Chondrocyte (in vitro differentiated cells): ENCODE data around the gene SLC6A19. TPM values are rescaled to one million over a fixed set of nuclear protein-coding genes. Genes with fewer than 3 reads are reported as not detected.

Experiments
- DNase-seq: peaks from one replicate; pipeline ENCODE4 v3.0.0; 2021; ENCODE audit warnings: mixed read lengths, low spot score
- H3K27ac Mint-ChIP-seq: one replicate; pipeline ENCODE4 v1.8.0; 2021; ENCODE audit warnings: mild to moderate bottlenecking, moderate library complexity, mixed read lengths; ENCODE audit not compliant: unreplicated experiment
- H3K27me3 Mint-ChIP-seq: 2 replicates; pipeline ENCODE4 v1.8.0; 2021; ENCODE audit warnings: low read depth, mixed read lengths
- H3K36me3 Mint-ChIP-seq: 2 replicates; pipeline ENCODE4 v1.8.0; 2021; ENCODE audit warnings: low read depth, mixed read lengths
- H3K4me1 Mint-ChIP-seq: 2 replicates; pipeline ENCODE4 v1.8.0; 2021; ENCODE audit warnings: low read depth, mild to moderate bottlenecking, mixed read lengths
- H3K4me3 Mint-ChIP-seq: one replicate; pipeline ENCODE4 v1.8.0; 2021; ENCODE audit warnings: mild to moderate bottlenecking, moderate library complexity, mixed read lengths; ENCODE audit not compliant: unreplicated experiment
- H3K9me3 Mint-ChIP-seq: 2 replicates; pipeline ENCODE4 v1.8.0; 2021; ENCODE audit warnings: low read depth, mixed read lengths
- total RNA-seq: library from RNA; stranded (reverse); gene quantifications from 3 replicates; pipeline ENCODE4 v1.2.1, GENCODE V29; 2021
- TF ChIP-seq, protein P1 (sequence below): fragments of 200-600 bp; sonication (generic); IDR thresholded peaks from 2 replicates; pipeline ENCODE4 v1.5.0; 2021; ENCODE audit warnings: antibody characterized with exemption, mild to moderate bottlenecking, moderate library complexity

Gene SLC6A19
- total RNA-seq, 1 donor from 2014 or later, result not detected

DNA sequence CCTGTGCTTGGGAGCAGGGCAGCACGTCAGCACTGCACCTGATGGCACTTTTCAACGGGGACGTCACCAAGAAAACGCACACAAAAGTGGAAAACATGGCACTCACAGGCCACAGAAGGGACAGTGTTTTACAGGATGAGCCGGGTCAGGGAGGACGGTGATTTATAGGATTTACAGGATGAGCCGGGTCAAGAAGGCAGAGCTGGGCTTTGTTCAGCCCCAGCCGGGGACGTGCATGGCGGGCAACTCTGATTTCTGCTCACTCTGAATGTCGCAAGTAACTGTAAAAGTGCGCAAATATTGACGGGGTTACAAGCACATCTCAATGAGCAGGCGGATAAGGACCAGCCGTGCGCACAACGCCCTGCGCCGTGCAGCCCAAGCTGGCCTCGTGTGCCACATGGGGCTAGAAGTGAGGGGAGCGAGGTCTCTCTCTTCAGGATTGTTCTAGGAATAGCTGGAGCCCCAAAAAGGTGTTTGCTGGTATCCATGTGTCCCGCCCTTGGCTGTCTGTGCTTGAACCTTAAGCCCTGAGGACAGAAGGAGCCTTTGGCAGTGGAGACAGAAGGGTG lies 40.2 kb downstream of the SLC6A19 start:
- H3K9me3 Mint-ChIP-seq, result peaks cover 5% of the 10 kb centered on the region
- no peak overlapping the region for H3K27ac Mint-ChIP-seq
- H3K27me3 Mint-ChIP-seq, result peaks cover 16% of the 10 kb centered on the region
- no peaks in the 10 kb centered on the region for H3K36me3 Mint-ChIP-seq
- H3K4me3 Mint-ChIP-seq, result no peak overlapping the region
- TF ChIP-seq, protein P1, sequence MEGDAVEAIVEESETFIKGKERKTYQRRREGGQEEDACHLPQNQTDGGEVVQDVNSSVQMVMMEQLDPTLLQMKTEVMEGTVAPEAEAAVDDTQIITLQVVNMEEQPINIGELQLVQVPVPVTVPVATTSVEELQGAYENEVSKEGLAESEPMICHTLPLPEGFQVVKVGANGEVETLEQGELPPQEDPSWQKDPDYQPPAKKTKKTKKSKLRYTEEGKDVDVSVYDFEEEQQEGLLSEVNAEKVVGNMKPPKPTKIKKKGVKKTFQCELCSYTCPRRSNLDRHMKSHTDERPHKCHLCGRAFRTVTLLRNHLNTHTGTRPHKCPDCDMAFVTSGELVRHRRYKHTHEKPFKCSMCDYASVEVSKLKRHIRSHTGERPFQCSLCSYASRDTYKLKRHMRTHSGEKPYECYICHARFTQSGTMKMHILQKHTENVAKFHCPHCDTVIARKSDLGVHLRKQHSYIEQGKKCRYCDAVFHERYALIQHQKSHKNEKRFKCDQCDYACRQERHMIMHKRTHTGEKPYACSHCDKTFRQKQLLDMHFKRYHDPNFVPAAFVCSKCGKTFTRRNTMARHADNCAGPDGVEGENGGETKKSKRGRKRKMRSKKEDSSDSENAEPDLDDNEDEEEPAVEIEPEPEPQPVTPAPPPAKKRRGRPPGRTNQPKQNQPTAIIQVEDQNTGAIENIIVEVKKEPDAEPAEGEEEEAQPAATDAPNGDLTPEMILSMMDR, result no peak
- no peak for DNase-seq
- H3K4me1 Mint-ChIP-seq, result no peaks in the 10 kb centered on the region

DNA sequence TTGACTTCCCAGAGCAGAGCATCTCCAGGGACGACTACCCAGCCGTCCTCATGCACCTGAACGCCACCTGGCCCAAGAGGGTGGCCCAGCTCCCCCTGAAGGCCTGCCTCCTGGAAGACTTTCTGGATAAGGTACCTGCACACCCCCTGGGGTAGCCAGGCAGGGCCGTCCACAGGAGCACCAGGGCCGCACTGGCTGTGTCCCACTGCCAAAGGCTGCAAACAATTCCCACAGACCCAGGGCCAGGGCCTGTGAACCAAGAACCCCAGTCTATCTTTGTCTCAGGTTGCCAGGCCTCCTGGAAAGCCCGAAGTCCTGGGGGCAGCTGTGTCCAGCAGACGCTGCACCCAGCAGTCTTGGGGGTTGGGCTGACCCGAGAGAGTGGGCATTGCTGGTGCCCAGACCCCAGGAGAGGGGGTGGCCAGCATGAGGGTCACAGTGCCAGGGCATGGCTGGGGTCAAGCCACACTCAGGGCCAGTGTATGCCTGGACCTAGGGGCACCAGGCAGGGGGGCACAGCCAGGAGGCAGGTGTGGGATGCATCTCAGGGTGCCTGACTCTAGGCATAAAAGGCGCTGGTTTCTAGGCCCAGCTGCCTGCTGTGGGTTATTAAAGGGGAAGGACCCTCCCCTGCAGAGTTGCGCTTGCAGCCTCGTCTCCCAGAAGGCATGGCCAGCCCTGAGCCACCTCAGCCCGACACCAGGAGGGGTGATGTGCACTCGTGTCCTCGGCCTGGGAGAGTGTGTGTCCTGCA lies 41.5 kb downstream of the SLC6A19 start:
- H3K27me3 Mint-ChIP-seq, result peaks cover 16% of the 10 kb centered on the region
- no peaks in the 10 kb centered on the region for H3K36me3 Mint-ChIP-seq
- H3K4me3 Mint-ChIP-seq, result no peak overlapping the region
- H3K4me1 Mint-ChIP-seq, result no peaks in the 10 kb centered on the region
- no peak for DNase-seq
- no peak overlapping the region for H3K27ac Mint-ChIP-seq
- TF ChIP-seq, protein P1, result no peak
- no peaks in the 10 kb centered on the region for H3K9me3 Mint-ChIP-seq

DNA sequence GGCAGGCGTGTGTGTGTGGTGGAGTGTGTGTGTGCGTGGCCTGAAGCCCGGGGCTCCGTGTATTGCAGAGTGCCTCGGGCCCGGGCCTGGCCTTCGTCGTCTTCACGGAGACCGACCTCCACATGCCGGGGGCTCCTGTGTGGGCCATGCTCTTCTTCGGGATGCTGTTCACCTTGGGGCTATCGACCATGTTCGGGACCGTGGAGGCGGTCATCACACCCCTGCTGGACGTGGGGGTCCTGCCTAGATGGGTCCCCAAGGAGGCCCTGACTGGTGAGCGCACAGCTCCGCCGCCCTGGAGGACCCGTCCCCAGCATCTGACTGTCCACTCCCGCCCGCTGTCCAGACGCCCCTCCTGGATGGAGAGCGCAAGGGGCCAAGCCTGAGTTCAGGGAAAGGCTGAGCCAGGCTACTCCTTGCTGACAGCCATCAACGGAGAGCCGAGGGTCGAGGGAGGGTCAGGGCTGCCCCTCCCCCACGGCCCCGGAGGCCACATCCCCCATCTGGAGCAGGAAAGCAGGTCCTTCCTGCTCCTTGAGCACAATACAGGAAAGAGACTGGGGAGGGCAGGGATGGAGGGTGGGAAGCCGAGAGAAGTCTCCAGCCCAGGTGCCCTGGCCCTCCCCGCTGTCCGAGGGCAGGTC lies 42.2 kb downstream of the SLC6A19 start:
- Mint-ChIP-seq H3K36me3 (no peaks in the 10 kb centered on the region), H3K4me3 (no peak overlapping the region), H3K4me1 (no peaks in the 10 kb centered on the region), H3K27me3 (peaks cover 20% of the 10 kb centered on the region), H3K9me3 (no peaks in the 10 kb centered on the region), H3K27ac (no peak overlapping the region)
- no peak for DNase-seq
- TF ChIP-seq, protein P1, result no peak

DNA sequence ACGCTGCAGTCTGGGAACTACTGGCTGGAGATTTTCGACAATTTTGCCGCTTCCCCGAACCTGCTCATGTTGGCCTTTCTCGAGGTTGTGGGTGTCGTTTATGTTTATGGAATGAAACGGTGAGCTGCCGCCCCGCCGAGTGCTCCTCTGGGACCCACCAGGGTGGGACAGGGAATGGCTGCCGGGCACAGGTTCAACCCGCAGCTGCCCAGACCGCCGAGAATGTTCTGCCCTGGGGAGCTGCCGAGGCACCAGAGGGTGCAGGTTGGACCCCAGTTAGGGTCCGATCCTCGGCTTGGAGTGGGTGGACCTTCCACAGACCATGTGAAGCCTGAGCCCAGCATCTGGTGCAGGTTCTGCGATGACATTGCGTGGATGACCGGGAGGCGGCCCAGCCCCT lies 42.9 kb downstream of the SLC6A19 start:
- no peak overlapping the region for H3K4me3 Mint-ChIP-seq
- DNase-seq, result no peak
- no peaks in the 10 kb centered on the region for H3K36me3 Mint-ChIP-seq
- H3K9me3 Mint-ChIP-seq, result no peaks in the 10 kb centered on the region
- H3K4me1 Mint-ChIP-seq, result no peaks in the 10 kb centered on the region
- TF ChIP-seq, protein P1, result no peak
- H3K27me3 Mint-ChIP-seq, result peaks cover 23% of the 10 kb centered on the region
- no peak overlapping the region for H3K27ac Mint-ChIP-seq

DNA sequence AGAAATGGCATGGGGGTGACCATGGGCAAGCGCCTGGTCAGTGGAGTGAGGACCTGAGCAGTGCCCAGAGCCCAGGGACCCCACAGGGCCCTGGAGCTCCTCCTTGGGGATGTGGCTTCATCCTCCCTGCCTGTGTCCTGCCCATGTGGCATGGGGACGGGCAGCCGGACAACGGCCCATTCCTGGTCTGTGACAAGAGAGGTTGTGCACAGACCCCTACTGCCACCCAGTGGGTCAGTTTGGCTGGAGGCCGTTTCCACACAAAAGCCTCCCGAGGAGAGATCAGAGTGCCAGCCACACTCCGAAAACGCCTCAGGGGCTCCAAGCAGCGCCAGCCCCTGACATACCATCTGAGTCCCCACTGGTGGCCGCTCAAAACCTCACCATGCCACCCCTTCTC lies 43.6 kb downstream of the SLC6A19 start:
- Mint-ChIP-seq H3K36me3 (no peaks in the 10 kb centered on the region), H3K4me3 (no peak overlapping the region), H3K27me3 (peaks cover 25% of the 10 kb centered on the region), H3K4me1 (no peaks in the 10 kb centered on the region), H3K27ac (no peak overlapping the region), H3K9me3 (no peaks in the 10 kb centered on the region)
- DNase-seq, result no peak
- TF ChIP-seq, protein P1, result peak; percentile 20
